Measurements from ENCODE around the gene BCAS1. TPM values are rescaled to one million over a fixed set of nuclear protein-coding genes. Genes with fewer than 3 reads are reported as not detected.

BCAS1 gene
- total RNA-seq, 1 experiment from 2014 or later: 3.1 TPM

DNA sequence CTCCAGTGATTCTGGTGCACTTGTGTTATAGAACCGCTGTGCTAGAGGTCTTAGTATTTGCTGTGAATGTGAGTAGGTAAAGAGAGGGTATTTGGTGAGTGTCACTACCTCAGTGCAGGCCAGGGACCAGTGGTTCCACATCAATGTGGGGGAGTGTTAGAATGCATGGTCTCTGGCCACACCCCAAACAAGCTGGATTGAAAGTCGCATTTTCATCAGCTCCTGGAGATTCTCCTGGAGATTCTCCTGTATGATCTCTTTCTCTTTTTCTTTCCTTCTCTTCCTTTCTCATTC, 26.8 kb upstream of the BCAS1 start:
- DNase-seq (ENCODE audit: low read depth, low spot score) (no peak), ATAC-seq (peak; percentile 35; the same call in 1 of the 2 replicates)
- no TSS peak for BruUV-seq (replicated peaks)
- POLR2A ChIA-PET: no interaction called here
- in situ Hi-C loops (cut with HindIII; ENCODE audit: low pct_unique_long_range_greater_than_20kb, low sequenced_read_pairs) (no loop called here), intact Hi-C loops (cut with micrococcal nuclease; ENCODE audit: unreplicated experiment) (loop anchor here (2.0 kb wide), 1 partner anchor 550 kb away; no protein-coding TSS in a partner anchor)
- Histone ChIP-seq H3K9me3 (ENCODE audit: control insufficient read depth, insufficient read depth, low read depth, low read length) (no peaks in the 10 kb centered on the region), H3K4me3 (ENCODE audit: low read depth in 2 of 2, low read length in 2 of 2) (no peak overlapping the region), H3K27ac (ENCODE audit: low read length) (peak overlapping the region; percentile 44; the same call in 1 of the 2 replicates), H3K27me3 (ENCODE audit: control insufficient read depth, insufficient read depth, low read length) (no peaks in the 10 kb centered on the region), H3K36me3 (ENCODE audit: control insufficient read depth, insufficient read depth, low read length) (no peaks in the 10 kb centered on the region), H3K4me1 (ENCODE audit: control insufficient read depth, insufficient read depth, low read length) (peaks cover 17% of the 10 kb centered on the region)
- TF ChIP-seq, protein P1, sequence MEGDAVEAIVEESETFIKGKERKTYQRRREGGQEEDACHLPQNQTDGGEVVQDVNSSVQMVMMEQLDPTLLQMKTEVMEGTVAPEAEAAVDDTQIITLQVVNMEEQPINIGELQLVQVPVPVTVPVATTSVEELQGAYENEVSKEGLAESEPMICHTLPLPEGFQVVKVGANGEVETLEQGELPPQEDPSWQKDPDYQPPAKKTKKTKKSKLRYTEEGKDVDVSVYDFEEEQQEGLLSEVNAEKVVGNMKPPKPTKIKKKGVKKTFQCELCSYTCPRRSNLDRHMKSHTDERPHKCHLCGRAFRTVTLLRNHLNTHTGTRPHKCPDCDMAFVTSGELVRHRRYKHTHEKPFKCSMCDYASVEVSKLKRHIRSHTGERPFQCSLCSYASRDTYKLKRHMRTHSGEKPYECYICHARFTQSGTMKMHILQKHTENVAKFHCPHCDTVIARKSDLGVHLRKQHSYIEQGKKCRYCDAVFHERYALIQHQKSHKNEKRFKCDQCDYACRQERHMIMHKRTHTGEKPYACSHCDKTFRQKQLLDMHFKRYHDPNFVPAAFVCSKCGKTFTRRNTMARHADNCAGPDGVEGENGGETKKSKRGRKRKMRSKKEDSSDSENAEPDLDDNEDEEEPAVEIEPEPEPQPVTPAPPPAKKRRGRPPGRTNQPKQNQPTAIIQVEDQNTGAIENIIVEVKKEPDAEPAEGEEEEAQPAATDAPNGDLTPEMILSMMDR (IDR thresholded peaks at IDR 0.05): no peak
- CTCF ChIA-PET: interaction anchor here (0.6 to 1.0 kb wide), 2 partner anchors 102 to 389 kb away, joined by 4 to 6 read pairs; no protein-coding TSS in a partner anchor

DNA sequence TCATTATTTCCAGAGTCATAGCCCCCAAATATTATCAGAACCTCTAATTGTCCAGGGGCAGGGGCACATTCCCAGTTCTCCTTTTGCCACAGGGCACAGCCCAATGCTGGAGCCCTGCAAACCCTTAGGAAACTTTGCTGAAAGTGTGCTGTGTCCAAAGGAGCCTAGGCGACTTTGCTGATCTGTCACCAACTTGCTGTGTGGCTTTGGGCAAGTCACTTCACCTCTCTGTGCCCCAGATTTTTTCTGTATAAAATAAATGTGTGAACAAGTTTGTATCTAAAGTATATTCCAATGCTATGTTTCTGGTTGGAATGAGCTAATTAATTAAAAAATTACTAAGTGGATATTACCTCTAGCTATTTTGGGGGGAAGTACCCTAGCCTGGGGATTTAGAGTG, 25.4 kb upstream of the BCAS1 start:
- DNase-seq (ENCODE audit: low read depth, low spot score) (no peak), ATAC-seq (no peak)
- no TSS peak for BruUV-seq (replicated peaks)
- ChIA-PET POLR2A (no interaction called here), CTCF (interaction anchor here (0.7 to 1.0 kb wide), 4 partner anchors 105 to 1876 kb away, joined by 3 to 4 read pairs (median 4); partner anchors contain the start of gene PFDN4)
- no peak overlapping the region for H3K4me3 ChIP-seq (ENCODE audit: low read depth in 2 of 2, low read length in 2 of 2)
- in situ Hi-C loops (cut with HindIII; ENCODE audit: low pct_unique_long_range_greater_than_20kb, low sequenced_read_pairs): no loop called here
- TF ChIP-seq POLR2AphosphoS5 (IDR thresholded peaks at IDR 0.05; ENCODE audit: low read depth, low read length) (no peak), TCF7L2 (IDR thresholded peaks at IDR 0.05; ENCODE audit: low read depth, low read length) (no peak), SIN3A (IDR thresholded peaks at IDR 0.05; ENCODE audit: borderline replicate concordance, insufficient read depth, low read depth, low read length) (no peak)
- TF ChIP-seq, protein P1 (IDR thresholded peaks at IDR 0.05): no peak
- TF ChIP-seq, protein P2, sequence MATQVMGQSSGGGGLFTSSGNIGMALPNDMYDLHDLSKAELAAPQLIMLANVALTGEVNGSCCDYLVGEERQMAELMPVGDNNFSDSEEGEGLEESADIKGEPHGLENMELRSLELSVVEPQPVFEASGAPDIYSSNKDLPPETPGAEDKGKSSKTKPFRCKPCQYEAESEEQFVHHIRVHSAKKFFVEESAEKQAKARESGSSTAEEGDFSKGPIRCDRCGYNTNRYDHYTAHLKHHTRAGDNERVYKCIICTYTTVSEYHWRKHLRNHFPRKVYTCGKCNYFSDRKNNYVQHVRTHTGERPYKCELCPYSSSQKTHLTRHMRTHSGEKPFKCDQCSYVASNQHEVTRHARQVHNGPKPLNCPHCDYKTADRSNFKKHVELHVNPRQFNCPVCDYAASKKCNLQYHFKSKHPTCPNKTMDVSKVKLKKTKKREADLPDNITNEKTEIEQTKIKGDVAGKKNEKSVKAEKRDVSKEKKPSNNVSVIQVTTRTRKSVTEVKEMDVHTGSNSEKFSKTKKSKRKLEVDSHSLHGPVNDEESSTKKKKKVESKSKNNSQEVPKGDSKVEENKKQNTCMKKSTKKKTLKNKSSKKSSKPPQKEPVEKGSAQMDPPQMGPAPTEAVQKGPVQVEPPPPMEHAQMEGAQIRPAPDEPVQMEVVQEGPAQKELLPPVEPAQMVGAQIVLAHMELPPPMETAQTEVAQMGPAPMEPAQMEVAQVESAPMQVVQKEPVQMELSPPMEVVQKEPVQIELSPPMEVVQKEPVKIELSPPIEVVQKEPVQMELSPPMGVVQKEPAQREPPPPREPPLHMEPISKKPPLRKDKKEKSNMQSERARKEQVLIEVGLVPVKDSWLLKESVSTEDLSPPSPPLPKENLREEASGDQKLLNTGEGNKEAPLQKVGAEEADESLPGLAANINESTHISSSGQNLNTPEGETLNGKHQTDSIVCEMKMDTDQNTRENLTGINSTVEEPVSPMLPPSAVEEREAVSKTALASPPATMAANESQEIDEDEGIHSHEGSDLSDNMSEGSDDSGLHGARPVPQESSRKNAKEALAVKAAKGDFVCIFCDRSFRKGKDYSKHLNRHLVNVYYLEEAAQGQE (IDR thresholded peaks at IDR 0.05; ENCODE audit: insufficient read depth in 1 of 2, low read depth in 2 of 2, low read length in 1 of 2): no peak
- peaks cover 17% of the 10 kb centered on the region for H3K4me1 ChIP-seq (ENCODE audit: control insufficient read depth, insufficient read depth, low read length)
- intact Hi-C loops (cut with micrococcal nuclease; ENCODE audit: unreplicated experiment): loop anchor here (1.0 to 2.0 kb wide), 2 partner anchors 103 to 551 kb away; no protein-coding TSS in a partner anchor
- H3K27me3 ChIP-seq (ENCODE audit: control insufficient read depth, insufficient read depth, low read length): no peaks in the 10 kb centered on the region
- H3K9me3 ChIP-seq (ENCODE audit: control insufficient read depth, insufficient read depth, low read depth, low read length): no peaks in the 10 kb centered on the region
- H3K36me3 ChIP-seq (ENCODE audit: control insufficient read depth, insufficient read depth, low read length): no peaks in the 10 kb centered on the region
- peak overlapping the region; percentile 78 for H3K27ac ChIP-seq (ENCODE audit: low read length)

All from Panc1 (cell line).